Stimulated activated CD8-positive, alpha-beta memory T cell treated with anti-CD3 and anti-CD28 coated beads, Interleukin-4, amount 100 ng/mL, for 4 hours (primary cell): ENCODE data around the gene NBAS.
A peak's percentile ranks its signal among the peaks of the same experiment; 100 is the strongest.

Experiments
- DNase-seq, 2 donors: peaks; one replicate each; pipeline ENCODE4 v3.0.0-alpha.2; 2020; ENCODE audit warnings: low read depth in 2 of 2, low spot score in 1 of 2

NBAS gene

DNA sequence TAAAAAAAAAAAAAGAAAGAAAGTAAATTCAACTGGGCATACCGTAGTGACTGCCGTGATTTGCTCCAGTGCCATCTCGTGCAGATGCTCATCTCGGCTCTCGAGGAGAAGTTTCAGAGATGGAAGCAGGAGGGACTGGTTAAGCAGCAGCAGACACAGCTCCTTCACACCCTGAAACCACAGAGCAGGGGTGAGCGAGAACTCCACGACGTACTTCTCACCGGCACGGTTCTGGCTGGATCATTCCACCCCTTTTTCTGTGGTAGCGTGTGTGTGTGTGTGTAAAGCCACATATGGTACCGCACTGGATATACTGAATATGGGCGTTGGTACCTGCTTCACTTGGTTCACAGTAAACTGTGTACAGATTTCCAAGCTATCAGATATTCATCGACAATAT is 382.2 kb downstream of the NBAS start:
- DNase-seq = no peak

DNA sequence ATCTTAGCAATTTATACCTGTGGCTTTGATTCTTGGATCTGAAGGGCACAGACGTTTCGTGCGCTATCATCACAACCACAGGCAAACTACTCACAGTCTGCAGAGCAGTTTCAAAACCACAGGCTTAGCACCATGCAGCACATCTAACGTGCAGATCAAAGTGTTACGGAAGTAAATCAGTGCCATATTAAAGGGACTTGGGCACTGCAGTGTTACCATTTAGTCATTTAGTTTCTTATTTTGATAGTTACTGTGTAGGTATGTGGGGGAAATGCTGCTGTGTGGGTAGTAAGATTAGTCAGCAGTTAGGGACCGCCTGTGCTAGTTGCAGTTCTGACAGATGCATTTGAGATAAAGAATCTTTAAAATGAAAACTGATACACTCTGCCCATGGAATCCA is 384.0 kb downstream of the NBAS start:
- peak in 1 of 2 donors; percentile 48 for DNase-seq

GRCh38 chr2:15176604-15177003 is 384.5 kb downstream of the NBAS start:
- no peak for DNase-seq

- no peak for DNase-seq
These were observed 386.6 kb downstream of the NBAS start for GRCh38 chr2:15174567-15174966.

DNA sequence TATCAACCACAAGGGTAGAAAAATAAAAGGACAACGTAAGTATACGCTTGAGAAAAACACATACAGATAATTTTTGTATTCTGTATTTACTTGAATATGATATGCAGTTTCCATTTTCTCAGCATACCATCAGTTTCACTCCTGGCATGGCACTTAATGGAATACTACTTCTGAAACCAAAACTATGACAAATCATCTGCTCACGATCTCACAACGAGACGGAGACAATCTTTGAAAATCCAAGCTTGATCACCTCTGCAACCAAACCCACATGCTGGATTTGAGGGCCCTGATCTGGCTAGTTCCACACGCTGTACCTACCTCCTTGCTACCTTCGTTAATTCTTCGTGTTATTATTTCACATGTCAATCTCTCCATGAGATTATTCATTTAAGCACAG is 387.6 kb downstream of the NBAS start:
- DNase-seq = no peak

DNA sequence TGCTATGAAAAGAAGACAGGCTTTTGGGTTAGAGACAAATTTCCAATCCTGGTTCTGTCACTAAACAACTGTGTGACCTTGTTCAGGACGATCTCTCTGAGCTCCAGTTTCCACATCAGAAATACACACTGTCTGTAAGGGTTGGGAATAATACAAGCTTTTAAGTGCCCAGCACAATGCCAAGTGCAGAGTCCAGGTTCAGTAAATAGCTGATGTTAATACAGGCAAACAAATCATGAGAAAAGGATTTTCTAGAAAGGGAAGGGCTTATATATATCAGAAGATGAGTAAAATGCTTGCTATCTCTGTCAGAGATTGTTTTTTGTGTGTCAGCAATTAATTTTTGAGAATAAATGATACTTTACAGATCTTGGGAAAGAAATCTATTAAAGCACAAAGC is 388.3 kb downstream of the NBAS start:
- DNase-seq = no peak

DNA sequence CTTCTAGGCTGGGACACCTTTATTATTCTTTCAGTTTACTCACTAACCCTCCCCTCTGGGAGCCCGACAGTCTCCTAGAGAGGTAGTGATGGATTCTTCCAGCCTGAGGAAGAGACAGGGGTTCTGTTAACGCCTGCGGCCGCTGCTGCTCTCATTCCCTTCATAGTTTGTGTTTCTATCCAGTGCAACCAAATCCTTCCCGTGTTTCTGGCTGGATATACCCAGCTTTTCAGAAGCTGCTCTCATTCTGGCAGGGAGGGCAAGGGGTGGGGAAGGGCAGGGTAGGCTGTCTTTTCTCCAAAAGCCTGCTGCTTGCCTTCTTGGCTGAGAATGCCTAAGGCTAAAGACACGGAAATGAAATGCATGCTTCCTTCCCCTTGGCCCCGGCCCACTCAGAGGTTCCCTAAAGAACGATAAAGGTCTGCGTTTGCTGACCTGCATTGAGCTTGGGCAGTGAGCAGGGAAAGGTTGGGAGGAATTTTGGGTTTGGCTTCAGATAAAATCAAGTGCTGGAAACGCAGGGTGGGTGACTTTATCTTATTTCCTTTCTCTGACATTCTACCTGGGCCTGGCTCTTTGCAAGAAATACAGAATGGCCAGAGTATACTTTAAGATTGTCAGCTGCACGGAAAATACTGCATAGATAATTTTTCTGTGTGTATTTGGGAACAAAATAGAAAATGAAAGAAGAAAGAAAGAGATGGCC is 390.9 kb downstream of the NBAS start:
- no peak for DNase-seq

- no peak for DNase-seq
These were observed 391.6 kb downstream of the NBAS start for GRCh38 chr2:15169326-15170069.

GRCh38 chr2:15168116-15168515 is 393.0 kb downstream of the NBAS start:
- DNase-seq = no peak

GRCh38 chr2:15166878-15167277 is 394.3 kb downstream of the NBAS start:
- no peak for DNase-seq

DNA sequence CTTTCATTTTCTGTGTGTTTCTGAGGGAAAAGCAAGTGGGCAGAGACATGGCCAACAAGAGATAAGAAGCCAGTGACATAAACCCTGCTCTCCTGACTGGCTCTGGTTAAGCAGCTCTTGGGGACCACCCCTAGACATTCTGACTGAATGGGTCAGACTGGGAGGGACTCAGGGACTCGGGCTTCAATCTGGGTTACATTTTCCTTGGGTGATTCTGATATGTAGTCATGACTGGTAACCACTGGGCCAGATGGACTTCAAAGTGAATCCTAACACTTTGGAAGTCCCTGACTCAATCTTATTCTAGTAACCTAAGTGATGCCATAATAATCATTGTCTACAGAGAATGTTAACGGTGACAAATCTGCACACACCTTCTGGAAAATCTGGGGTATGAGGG is 397.8 kb downstream of the NBAS start:
- DNase-seq = no peak

DNA sequence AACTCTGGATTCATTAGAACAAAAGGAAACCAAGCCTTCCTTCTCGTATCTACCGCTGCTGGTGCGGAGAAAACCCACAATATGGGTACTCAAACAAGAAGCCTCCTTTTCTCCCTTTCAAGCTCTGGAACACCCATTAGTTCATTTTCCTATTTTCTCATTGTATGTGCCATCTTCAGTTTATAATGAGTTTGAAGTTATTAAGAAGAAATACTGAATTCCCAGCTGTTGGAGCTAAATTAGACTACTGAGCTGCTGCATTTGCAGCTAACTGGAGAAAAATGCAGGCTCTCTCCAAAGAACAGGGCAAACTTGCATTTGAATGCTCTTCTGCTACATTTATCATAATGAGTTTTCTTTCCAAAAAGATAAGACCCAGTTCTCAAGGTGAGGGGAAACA is 398.5 kb downstream of the NBAS start:
- DNase-seq = no peak

DNA sequence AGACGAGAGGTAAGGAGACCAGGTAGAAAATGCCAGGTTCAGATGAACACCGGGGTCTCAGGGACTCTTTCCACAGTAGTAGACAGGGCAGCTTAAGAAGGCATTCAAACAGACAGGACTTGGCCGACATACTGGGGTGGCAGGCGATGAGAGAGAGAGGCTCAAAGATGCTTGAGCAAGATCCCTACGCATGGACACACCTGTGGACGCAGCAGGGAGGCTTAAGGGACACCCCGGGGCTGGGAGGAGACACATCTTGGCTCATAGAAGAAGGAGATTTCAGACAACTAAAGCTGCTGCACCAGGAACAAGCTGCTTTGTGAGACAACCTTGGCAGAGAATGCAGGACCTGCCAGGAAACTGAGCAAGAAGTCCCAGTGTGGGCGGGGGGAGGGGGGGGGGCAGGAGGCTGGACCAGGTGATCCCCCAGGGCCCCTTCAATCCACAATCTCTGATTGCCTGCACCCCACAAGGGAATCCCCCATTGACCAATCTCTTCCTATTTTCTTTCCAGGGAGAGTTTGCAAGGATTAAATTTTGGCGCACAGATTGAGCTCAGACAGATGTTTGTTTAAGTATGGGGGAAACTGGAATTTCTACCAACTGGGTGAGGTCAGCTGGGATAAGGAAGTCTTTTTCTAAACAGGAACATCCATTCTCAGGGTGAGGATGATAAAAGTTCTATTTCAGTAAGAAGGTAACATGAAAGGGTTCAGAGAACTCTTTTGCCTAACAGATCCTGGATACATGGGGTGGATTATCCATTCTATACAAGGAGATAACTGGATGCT is 400.7 kb downstream of the NBAS start:
- no peak for DNase-seq

GRCh38 chr2:15159751-15160177 is 401.4 kb downstream of the NBAS start:
- no peak for DNase-seq

DNA sequence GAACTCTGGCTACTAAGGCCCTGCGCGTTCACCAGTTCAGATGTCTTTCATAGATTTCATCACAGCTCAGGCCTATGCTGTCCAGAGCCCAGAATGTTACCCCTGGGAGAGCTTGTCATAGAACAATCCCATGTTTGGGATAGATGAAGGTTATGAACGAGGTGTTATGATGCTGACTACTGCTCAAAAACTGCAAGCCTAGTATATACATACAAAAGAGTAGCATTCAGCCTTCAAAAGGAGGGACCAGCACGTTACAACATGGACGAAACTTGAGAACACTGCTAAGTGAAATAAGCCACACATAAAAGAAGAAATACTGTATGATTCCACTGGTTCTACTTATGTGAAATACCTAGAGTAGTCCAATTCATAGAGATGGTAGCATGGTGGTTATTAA is 401.9 kb downstream of the NBAS start:
- no peak for DNase-seq

GRCh38 chr2:15158532-15158931 is 402.6 kb downstream of the NBAS start:
- DNase-seq = no peak

- no peak for DNase-seq
These were observed 403.0 kb downstream of the NBAS start for GRCh38 chr2:15158100-15158499.

DNA sequence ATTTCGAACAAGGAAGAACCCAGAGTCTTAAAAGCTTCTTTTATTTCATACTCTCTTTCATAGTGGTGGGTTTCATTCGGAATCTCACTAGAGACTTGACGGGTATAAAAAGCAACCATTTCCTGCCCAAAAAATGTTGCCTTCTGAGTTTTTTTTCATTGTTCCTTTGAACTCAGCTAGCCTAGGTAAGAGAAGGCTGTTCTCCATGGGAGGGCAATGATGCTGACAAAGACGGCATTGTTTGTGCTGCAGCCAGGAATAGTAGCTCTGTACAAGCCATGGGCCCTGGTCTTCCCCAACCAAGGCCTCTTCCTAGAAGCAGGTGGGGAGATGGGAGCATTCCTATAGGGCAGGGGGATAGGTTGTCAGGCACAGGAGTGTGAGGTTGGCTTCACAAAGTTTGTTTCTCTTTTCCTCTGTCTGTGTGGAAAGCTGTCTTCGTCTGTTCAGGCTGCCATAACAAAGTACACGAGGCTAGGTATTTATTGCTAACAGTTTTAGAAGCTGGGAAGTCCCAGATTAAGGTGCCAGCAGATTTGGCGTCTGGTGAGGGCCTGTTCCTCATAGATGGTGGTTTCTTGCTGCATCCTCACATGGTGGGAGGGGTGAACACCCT is 405.1 kb downstream of the NBAS start:
- no peak for DNase-seq

GRCh38 chr2:15154297-15154696 is 406.8 kb downstream of the NBAS start:
- no peak for DNase-seq

DNA sequence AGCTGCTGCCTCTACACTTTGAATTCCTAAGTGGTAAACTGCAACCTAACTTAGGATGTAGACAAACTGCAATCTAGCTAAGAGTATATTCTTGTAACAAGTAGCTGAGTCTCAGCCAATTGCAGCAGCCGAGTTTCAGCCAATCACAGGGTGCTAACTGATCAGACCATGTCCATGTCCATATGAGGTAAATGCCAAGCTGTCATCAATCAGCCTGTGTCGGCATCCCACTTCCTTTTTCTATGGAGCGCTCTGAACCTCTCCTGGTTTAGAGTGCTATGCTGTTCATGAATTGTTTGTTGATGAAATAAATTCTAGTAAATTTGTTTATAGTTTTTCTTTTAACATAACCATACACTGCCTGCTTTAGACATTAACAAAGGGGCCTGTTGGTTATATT is 408.8 kb downstream of the NBAS start:
- no peak for DNase-seq

GRCh38 chr2:15149063-15149462 is 412.1 kb downstream of the NBAS start:
- no peak for DNase-seq

GRCh38 chr2:15147591-15147990 is 413.5 kb downstream of the NBAS start:
- DNase-seq = no peak
